Right renal pelvis (tissue), 4 donors: ENCODE measurements around the gene CDK8. TPM values are rescaled to one million over a fixed set of nuclear protein-coding genes. Genes with fewer than 3 reads are reported as not detected.

Source experiments
- DNase-seq, 4 donors: peaks; one replicate each; pipeline ENCODE4 v3.0.0-alpha.2; 2013; ENCODE audit warnings: low read depth in 4 of 4, low spot score in 3 of 4, missing footprints in 1 of 4
- polyA plus RNA-seq, 4 donors: library from polyadenylated mRNA; unstranded; fragments of 120-200 nt; gene quantifications; one replicate each; pipeline ENCODE4 v1.2.1, GENCODE V29; 2013; ENCODE audit not compliant: insufficient read length in 4 of 4

Gene CDK8
- polyA plus RNA-seq, 4 donors = 19.5 to 26.3 (median 25.8) TPM

GRCh38 chr13:26435171-26435570, 181.2 kb downstream of the CDK8 start:
- no peak for DNase-seq

- DNase-seq = no peak
These were observed 181.7 kb downstream of the CDK8 start for GRCh38 chr13:26435646-26436045.

GRCh38 chr13:26436914-26437313, 183.0 kb downstream of the CDK8 start:
- DNase-seq = no peak

GRCh38 chr13:26440111-26440510, 186.2 kb downstream of the CDK8 start:
- DNase-seq = no peak

- no peak for DNase-seq
These were observed 187.5 kb downstream of the CDK8 start for GRCh38 chr13:26441476-26441875.

DNA sequence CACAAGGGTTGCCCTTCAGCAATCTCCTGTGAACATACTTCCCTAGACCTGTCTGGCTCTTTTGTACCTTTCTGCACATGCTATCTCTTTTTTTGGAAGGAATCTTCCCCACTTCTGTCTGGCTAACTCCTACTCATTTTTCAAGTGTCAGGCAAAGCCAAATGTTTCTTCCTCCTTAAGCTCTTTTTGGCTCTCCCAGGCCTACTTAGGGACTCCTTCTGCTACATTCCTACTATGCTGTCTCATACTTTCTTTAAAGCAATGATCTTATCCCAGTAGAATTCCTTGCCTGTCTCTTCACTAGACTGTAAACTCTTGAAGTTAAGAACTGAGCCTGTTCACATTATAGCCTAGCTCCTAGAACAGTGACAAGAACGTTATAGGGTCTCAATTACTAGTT, 188.6 kb downstream of the CDK8 start:
- DNase-seq = no peak

GRCh38 chr13:26445092-26445491, 191.2 kb downstream of the CDK8 start:
- DNase-seq = no peak

DNA sequence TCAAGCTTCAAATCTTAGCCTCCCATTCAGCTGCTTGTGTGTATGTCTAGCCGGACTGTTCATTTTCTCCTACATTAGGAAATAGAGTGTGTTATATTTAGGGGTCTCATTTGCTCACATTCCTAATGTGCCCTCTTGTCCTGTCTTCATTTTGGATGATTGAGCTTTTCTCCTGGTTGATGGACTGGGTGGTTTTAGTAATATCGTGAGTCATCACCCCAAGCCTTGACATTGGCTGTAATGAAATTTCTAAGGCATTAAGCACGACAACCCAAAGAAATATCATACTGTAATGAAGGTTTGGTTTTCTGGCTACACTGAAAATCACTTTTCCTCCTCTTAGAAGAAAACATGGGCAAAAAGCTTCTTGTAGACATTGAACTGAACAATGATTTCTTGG, 192.8 kb downstream of the CDK8 start:
- no peak for DNase-seq

DNA sequence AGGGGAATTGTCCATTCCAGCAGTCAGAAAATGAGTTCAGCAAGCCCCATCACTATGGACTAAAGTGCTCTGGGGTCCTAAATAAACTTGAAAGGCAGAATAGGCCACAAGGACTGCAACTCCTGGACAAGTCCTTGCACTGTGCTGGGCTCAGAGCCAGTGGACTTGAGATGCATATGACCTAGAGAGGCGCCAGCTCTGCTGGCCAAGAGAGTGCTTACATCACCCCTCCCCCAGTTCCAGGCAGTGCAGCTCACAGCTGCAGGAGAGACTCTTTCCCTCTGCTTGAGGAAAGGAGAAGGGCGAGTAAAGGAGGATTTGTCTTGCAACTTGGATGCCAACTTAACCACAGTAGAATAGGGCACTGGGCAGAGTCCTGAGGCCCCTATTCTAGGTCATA, 194.1 kb downstream of the CDK8 start:
- DNase-seq = no peak

DNA sequence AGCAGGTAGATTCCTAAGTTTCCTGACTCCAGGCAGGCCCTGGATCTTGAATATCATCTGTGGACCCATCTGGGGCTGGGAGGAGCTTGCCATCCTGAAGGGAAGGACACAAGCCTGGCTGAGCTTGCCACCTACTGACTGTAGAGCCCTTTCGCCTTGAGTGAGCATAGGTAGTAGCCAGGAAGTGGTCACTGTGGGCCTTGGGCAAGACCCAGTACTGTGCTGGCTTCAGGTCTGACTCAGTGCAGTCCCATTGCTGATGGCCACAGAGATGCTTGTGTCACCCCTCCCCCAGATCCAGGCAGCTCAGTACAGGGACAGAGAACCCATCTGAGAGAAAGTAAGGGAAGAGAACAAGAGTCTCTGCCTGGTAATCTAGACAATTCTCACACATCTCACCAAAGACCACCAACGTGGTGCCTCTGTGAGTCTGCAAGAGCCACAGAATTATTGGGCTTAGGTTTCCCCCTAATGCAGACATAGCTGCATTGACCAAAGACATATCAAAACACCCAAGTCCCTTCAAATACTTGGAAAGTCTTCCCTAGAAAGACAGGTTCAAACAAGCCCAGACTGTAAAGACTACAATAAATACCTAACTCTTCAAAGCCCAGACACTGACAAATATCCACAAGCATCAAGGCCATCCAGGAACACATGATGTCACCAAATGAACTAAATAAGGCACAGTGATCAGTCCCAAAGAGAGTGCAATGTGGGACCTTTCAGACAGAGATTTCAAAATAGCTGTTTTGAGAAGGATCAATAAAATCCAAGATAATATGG, 195.3 kb downstream of the CDK8 start:
- DNase-seq = no peak

Other genes starting within 250 kb of the CDK8 start
- 10 to 100 TPM; 59.0 to 68.7 (median 61.1) TPM for gene SHISA2, start 202.1 kb upstream of the CDK8 start, polyA plus RNA-seq
- 10 to 100 TPM; 32.6 to 42.0 (median 40.8) TPM for gene RNF6, start 31.8 kb upstream of the CDK8 start, polyA plus RNA-seq